NT2/D1 (cell line): Measurements from ENCODE around the gene SEL1L3.

ENCODE experiments used
- SUZ12 ChIP-seq: IDR thresholded peaks from 2 replicates; pipeline ENCODE4 v1.6.1; 2011; ENCODE audit not compliant: insufficient read length, insufficient read depth; ENCODE audit errors: extremely low read depth
- YY1 ChIP-seq: IDR thresholded peaks from 2 replicates; pipeline ENCODE4 v1.6.1; 2011; ENCODE audit not compliant: insufficient read length, insufficient read depth
- ZNF274 ChIP-seq: IDR thresholded peaks from 2 replicates; pipeline ENCODE4 v1.6.1; 2011; ENCODE audit warnings: mild to moderate bottlenecking, low read depth, low read length

DNA sequence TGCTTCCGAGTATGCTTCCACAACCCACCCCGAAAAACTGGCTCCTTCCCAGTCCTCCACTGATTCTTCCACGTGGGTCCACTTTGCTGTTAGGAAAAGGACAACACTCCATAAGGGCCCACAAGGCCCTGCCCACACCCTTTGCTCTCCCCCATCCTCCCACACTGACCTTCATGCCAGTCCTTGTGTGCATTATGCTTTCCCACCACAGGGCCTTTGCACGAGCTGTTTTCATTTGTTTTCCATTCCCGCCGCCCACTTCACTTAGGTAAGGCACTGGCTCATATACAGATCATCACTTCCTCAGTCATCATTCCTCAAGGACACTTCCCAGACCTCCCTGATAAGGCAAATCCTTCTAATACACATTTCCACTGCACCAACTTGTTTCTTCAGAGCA lies 16.8 kb upstream of the SEL1L3 start:
- TF ChIP-seq ZNF274 (no peak), SUZ12 (no peak), YY1 (no peak)
